ENCODE results near the gene PRX.

Gene PRX

GRCh38 chr19:40414542-40415535, 1.7 kb upstream of the PRX start:
- Histone ChIP-seq H3K4me2 (ENCODE audit: low read length) (no peak overlapping the region), H2AFZ (ENCODE audit: low read length) (no peak overlapping the region), H3K79me2 (ENCODE audit: insufficient read depth, low read length) (no peaks in the 10 kb centered on the region), H3K4me3 (ENCODE audit: low read depth, low read length, poor library complexity, severe bottlenecking) (no peak overlapping the region), H4K20me1 (ENCODE audit: insufficient read depth, low read length) (no peaks in the 10 kb centered on the region), H3K27ac (ENCODE audit: low read depth, low read length, poor library complexity, severe bottlenecking) (peak overlapping the region; percentile 96), H3F3A (ENCODE audit: insufficient read depth, low read length) (no peaks in the 10 kb centered on the region), H3K36me3 (ENCODE audit: insufficient read depth, low read length) (no peaks in the 10 kb centered on the region), H3K4me1 (ENCODE audit: insufficient read depth, low read length, severe bottlenecking) (peaks cover 58% of the 10 kb centered on the region), H3K27me3 (ENCODE audit: insufficient read depth, low read length) (no peaks in the 10 kb centered on the region), H3K9ac (ENCODE audit: low read length) (no peak overlapping the region), H3K9me3 (ENCODE audit: low read length) (no peaks in the 10 kb centered on the region), H3K9me2 (ENCODE audit: low read depth, low read length) (no peaks in the 10 kb centered on the region)
- TF ChIP-seq, protein P1, sequence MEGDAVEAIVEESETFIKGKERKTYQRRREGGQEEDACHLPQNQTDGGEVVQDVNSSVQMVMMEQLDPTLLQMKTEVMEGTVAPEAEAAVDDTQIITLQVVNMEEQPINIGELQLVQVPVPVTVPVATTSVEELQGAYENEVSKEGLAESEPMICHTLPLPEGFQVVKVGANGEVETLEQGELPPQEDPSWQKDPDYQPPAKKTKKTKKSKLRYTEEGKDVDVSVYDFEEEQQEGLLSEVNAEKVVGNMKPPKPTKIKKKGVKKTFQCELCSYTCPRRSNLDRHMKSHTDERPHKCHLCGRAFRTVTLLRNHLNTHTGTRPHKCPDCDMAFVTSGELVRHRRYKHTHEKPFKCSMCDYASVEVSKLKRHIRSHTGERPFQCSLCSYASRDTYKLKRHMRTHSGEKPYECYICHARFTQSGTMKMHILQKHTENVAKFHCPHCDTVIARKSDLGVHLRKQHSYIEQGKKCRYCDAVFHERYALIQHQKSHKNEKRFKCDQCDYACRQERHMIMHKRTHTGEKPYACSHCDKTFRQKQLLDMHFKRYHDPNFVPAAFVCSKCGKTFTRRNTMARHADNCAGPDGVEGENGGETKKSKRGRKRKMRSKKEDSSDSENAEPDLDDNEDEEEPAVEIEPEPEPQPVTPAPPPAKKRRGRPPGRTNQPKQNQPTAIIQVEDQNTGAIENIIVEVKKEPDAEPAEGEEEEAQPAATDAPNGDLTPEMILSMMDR (IDR thresholded peaks at IDR 0.05; ENCODE audit: low read length) = no peak
- no peak for TF ChIP-seq EZH2 (IDR thresholded peaks at IDR 0.05; ENCODE audit: borderline replicate concordance, low read length)

DNA sequence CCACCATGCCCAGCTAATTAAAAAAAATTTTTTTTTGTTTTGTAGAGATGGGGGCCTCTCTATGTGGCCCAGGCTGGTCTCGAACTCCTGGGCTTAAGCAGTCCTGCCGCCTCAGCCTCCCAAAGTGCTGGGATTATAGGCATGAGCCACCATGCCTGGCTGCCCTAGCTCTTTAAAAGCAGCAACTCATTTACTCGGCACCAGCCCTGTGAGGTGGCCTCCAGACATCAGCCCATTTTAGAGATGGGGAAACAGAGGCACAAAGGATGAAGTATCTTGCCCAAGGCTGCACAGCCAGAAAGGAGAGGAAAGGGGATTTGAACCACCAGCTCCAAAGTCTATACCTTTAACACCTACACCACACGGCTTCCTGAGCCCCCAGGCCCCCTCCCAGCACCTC, 312 bp downstream of the PRX start:
- H3K4me3 ChIP-seq (ENCODE audit: low read depth, low read length, poor library complexity, severe bottlenecking) = peak overlapping the region; percentile 53

DNA sequence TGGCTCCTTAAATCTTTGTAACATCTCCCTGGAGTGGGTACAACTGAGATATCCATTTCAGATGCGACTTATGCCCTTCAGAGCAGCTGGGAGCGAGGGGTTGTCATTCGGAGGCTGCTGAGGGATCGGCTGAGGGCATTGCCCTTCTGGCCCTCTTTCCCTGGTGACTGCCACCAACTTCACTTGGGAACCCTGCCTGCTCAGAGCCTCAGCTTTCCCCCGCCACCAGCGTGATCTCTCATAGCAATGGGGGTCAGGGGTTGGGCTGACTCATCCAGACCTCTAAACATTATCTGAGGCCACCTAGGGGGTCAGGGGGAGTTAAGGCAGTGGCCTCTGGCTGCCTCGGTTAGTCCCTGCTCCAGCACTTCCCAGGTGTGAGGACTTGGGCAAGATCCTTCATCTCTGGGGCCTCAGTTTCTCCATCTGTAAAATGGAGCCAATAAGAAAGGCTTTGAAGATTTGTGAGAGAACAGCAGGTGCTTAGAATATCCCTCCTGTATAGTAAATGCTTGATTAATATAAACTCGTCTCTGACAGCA, 1.1 kb downstream of the PRX start:
- Histone ChIP-seq H3K4me2 (ENCODE audit: low read length) (peak overlapping the region; percentile 51), H4K20me1 (ENCODE audit: insufficient read depth, low read length) (no peaks in the 10 kb centered on the region), H3F3A (ENCODE audit: insufficient read depth, low read length) (no peaks in the 10 kb centered on the region), H3K27ac (ENCODE audit: low read depth, low read length, poor library complexity, severe bottlenecking) (peak overlapping the region; percentile 96), H3K9me2 (ENCODE audit: low read depth, low read length) (no peaks in the 10 kb centered on the region), H2AFZ (ENCODE audit: low read length) (no peak overlapping the region), H3K4me3 (ENCODE audit: low read depth, low read length, poor library complexity, severe bottlenecking) (peak overlapping the region; percentile 53), H3K27me3 (ENCODE audit: insufficient read depth, low read length) (no peaks in the 10 kb centered on the region), H3K36me3 (ENCODE audit: insufficient read depth, low read length) (no peaks in the 10 kb centered on the region), H3K79me2 (ENCODE audit: insufficient read depth, low read length) (no peaks in the 10 kb centered on the region), H3K4me1 (ENCODE audit: insufficient read depth, low read length, severe bottlenecking) (peaks cover 77% of the 10 kb centered on the region), H3K9ac (ENCODE audit: low read length) (peak overlapping the region; percentile 65), H3K9me3 (ENCODE audit: low read length) (no peaks in the 10 kb centered on the region)
- TF ChIP-seq EZH2 (IDR thresholded peaks at IDR 0.05; ENCODE audit: borderline replicate concordance, low read length) = no peak
- TF ChIP-seq, protein P1 (IDR thresholded peaks at IDR 0.05; ENCODE audit: low read length) = no peak

More for the DNA sequence above, 312 bp downstream of the PRX start:
- Histone ChIP-seq H3K27me3 (ENCODE audit: insufficient read depth, low read length) (no peaks in the 10 kb centered on the region), H3K79me2 (ENCODE audit: insufficient read depth, low read length) (no peaks in the 10 kb centered on the region), H3K9ac (ENCODE audit: low read length) (peak overlapping the region; percentile 65), H3K9me3 (ENCODE audit: low read length) (no peaks in the 10 kb centered on the region), H4K20me1 (ENCODE audit: insufficient read depth, low read length) (no peaks in the 10 kb centered on the region), H3K4me2 (ENCODE audit: low read length) (peak overlapping the region; percentile 51), H2AFZ (ENCODE audit: low read length) (no peak overlapping the region), H3K27ac (ENCODE audit: low read depth, low read length, poor library complexity, severe bottlenecking) (peak overlapping the region; percentile 96), H3K4me1 (ENCODE audit: insufficient read depth, low read length, severe bottlenecking) (peaks cover 77% of the 10 kb centered on the region), H3K9me2 (ENCODE audit: low read depth, low read length) (no peaks in the 10 kb centered on the region), H3F3A (ENCODE audit: insufficient read depth, low read length) (no peaks in the 10 kb centered on the region), H3K36me3 (ENCODE audit: insufficient read depth, low read length) (no peaks in the 10 kb centered on the region)
- TF ChIP-seq EZH2 (IDR thresholded peaks at IDR 0.05; ENCODE audit: borderline replicate concordance, low read length) = no peak
- TF ChIP-seq, protein P1 (IDR thresholded peaks at IDR 0.05; ENCODE audit: low read length) = no peak

All from OCI-LY1 (cell line).